Heart left ventricle (tissue), 16 donors: ENCODE measurements around the gene ZC3HAV1. TPM values are rescaled to one million over a fixed set of nuclear protein-coding genes. Genes with fewer than 3 reads are reported as not detected.
"Not testable (repeated sequence)": the region's sequence is repeated elsewhere in the genome, so short reads cannot be mapped to it uniquely, and the experiment has no call there.

Experiments
- ATAC-seq, 4 donors: fragments of 200-7000 bp; cut with Tn5 transposase; one replicate each; pipeline ENCODE4 v1.9.1; 2020 to 2022; ENCODE audit warnings: moderate library complexity in 4 of 4, mild to moderate bottlenecking in 3 of 4, moderate number of reproducible peaks in 1 of 4
- DNase-seq, 5 donors: peaks; one replicate each; pipeline ENCODE4 v3.0.0-alpha.2; 2020
- H3K27ac ChIP-seq, 12 donors: fragments of 200-600 bp; sonication (generic) in 4 of 12; one replicate each; pipeline versions ENCODE4 v1.5.0 to v1.8.0; 2016 to 2022; ENCODE audit warnings: mild to moderate bottlenecking in 2 of 12
- H3K27me3 ChIP-seq, 9 donors: fragments of 200-600 bp; sonication (generic) in 2 of 9; one replicate each; pipeline versions ENCODE4 v1.5.1 to v1.8.0; 2016 to 2022; ENCODE audit warnings: mild to moderate bottlenecking in 3 of 9
- H3K36me3 ChIP-seq, 9 donors: fragments of 200-600 bp; sonication (generic) in 2 of 9; one replicate each; pipeline versions ENCODE4 v1.5.0 to v1.8.0; 2018 to 2022; ENCODE audit warnings: mild to moderate bottlenecking in 2 of 9
- H3K4me1 ChIP-seq, 12 donors: fragments of 200-600 bp; sonication (generic) in 4 of 12; one replicate each; pipeline versions ENCODE4 v1.5.0 to v1.8.0; 2016 to 2022; ENCODE audit warnings: mild to moderate bottlenecking in 3 of 12
- H3K4me3 ChIP-seq, 12 donors: fragments of 200-600 bp; sonication (generic) in 4 of 12; one replicate each; pipeline versions ENCODE4 v1.5.0 to v1.8.0; 2017 to 2022; ENCODE audit warnings: mild to moderate bottlenecking in 9 of 12, moderate library complexity in 4 of 12
- H3K9me3 ChIP-seq, 12 donors: fragments of 200-600 bp; sonication (generic) in 4 of 12; one replicate each; pipeline versions ENCODE4 v1.5.0 to v1.8.0; 2016 to 2022; ENCODE audit warnings: mild to moderate bottlenecking in 1 of 12
- CTCF ChIP-seq, 12 donors: fragments of 200-600 bp; sonication (generic) in 4 of 12; IDR thresholded peaks; one replicate each; pipeline versions ENCODE4 v1.5.0 to v1.8.0; 2018 to 2022; ENCODE audit warnings: antibody characterized with exemption in 12 of 12, mild to moderate bottlenecking in 5 of 12
- POLR2A ChIP-seq, 2 donors: fragments of 450-650 bp; IDR thresholded peaks; one replicate each; pipeline ENCODE4 v1.6.1; 2017; ENCODE audit warnings: antibody characterized with exemption in 2 of 2, mild to moderate bottlenecking in 2 of 2, moderate library complexity in 2 of 2
- WGBS, 4 donors: extraction: QIAGEN DNeasy Blood & Tissue Kit in 2 of 4; methylation state at CpG; one replicate each; pipeline versions ENCODE4 v1.1.5 to v1.1.7; 2013 to 2018; 5-methylcytosine and 5-hydroxymethylcytosine counted together
- intact Hi-C, 10 donors: fragments of 100-400 bp; cut with DNase I; formaldehyde crosslinking; loops; one replicate each; pipeline versions ENCODE4 v1.11.1 to v1.14.2; 2022
- polyA plus RNA-seq, 2 donors: library from polyadenylated mRNA; stranded (reverse); fragments of 200-250 nt; gene quantifications; one replicate each; pipeline ENCODE4 v1.2.3, GENCODE V29; 2013
- total RNA-seq, 9 donors: library from RNA; depleted of rRNA in 2 of 9; stranded (reverse); fragments of >200 nt in 2 of 9; fragmentation: NEBNext Ultra II Directional in 3 of 9; extraction: Animal tissue kit (Norgen Biotek cat#: 25700) in 3 of 9; gene quantifications; one replicate each; pipeline versions ENCODE4 v1.1.0 to v1.2.4, GENCODE V29; 2016 to 2023
- donor health status: ischemic (EF 13 %, LVEDD 7.1; RV severe dilation, severe dysfunction).
- donor health status: healthy with polysubstance abuse.
- donor health status: DM: no; HTN: yes; CAD: no.
- donor health status: DM: no; HTN: no; CAD: no.
- donor health status: ischemic (EF 25% LVEDD 6.9; RV normal size, moderate dysfunction).
- donor health status: ischemic (EF 25% LVEDD 5.7; RV mildly dilated, moderate dysfunction).
- donor health status: healthy.
- donor health status: DM: yes; HTN: yes; CAD: no.
- donor health status: ischemic (EF 35%, LVEDD 5.7; RV mildly dilated, moderate dysfunction).
- donor health status: nonischemic (EF 11% LVEDD 7.7; RV severe dilation, severe dysfunction).
- donor health status: DM: yes; HTN: yes; CAD: no.
- donor health status: PGD.
- donor health status: ischemic (EF 29% LVEDD 5.4; RV normal size, mild dysfunction).
- donor health status: nonischemic (EF 23%, LVEDD 6.1; RV moderate dilation, normal function).

Gene ZC3HAV1
- total and polyA plus RNA-seq, 11 donors: 2.8 to 31.9 (median 7.1) TPM

- no peaks in the 10 kb centered on the region for H3K27me3 ChIP-seq
- 71 to 74% (median 72%) methylated on average over 6 of the region's 6 CpGs for WGBS, 4 donors
- no peak overlapping the region for H3K27ac ChIP-seq
- DNase-seq: no peak
- H3K4me3 ChIP-seq: no peak overlapping the region
- peaks cover 0 to 26% (median 12%) of the 10 kb centered on the region in 12 donors for H3K4me1 ChIP-seq
- ATAC-seq: no peak
- no peaks in the 10 kb centered on the region for H3K9me3 ChIP-seq
- H3K36me3 ChIP-seq: peaks cover 0 to 52% (median 15%) of the 10 kb centered on the region in 9 donors
- TF ChIP-seq CTCF (IDR thresholded peaks at IDR 0.05) (no peak), POLR2A (IDR thresholded peaks at IDR 0.05) (no peak)
- intact Hi-C loops: loop anchor here in 1 of 10 donors (5.0 kb wide), 1 partner anchor 39 kb away; no protein-coding TSS in a partner anchor
Measured at GRCh38 chr7:139033346-139034114, 76.0 kb downstream of the ZC3HAV1 start.

GRCh38 chr7:139032473-139032872 is 77.0 kb downstream of the ZC3HAV1 start:
- ATAC-seq: no peak
- 91 to 97% (median 96%) methylated on average over 4 of the region's 4 CpGs for WGBS, 4 donors

GRCh38 chr7:139029353-139029752 is 80.2 kb downstream of the ZC3HAV1 start:
- no peak for ATAC-seq
- Histone ChIP-seq H3K4me1 (peaks cover 0 to 7% (median 0%) of the 10 kb centered on the region in 12 donors), H3K36me3 (peaks cover 0 to 93% (median 42%) of the 10 kb centered on the region in 9 donors), H3K27ac (no peak overlapping the region), H3K9me3 (no peaks in the 10 kb centered on the region), H3K27me3 (no peaks in the 10 kb centered on the region), H3K4me3 (no peak overlapping the region)
- intact Hi-C loops: loop anchor here in 1 of 10 donors (5.0 kb wide), 1 partner anchor 38 kb away; no protein-coding TSS in a partner anchor
- WGBS, 4 donors: 90 to 95% (median 92%) methylated on average over 3 of the region's 3 CpGs
- TF ChIP-seq CTCF (IDR thresholded peaks at IDR 0.05): no peak
- TF ChIP-seq POLR2A (IDR thresholded peaks at IDR 0.05): no peak
- DNase-seq: no peak

More at GRCh38 chr7:139032473-139032872, 77.0 kb downstream of the ZC3HAV1 start:
- Histone ChIP-seq H3K4me3 (no peak overlapping the region), H3K36me3 (peaks cover 0 to 62% (median 24%) of the 10 kb centered on the region in 9 donors), H3K27me3 (no peaks in the 10 kb centered on the region), H3K4me1 (peaks cover 0 to 26% (median 12%) of the 10 kb centered on the region in 12 donors), H3K9me3 (no peaks in the 10 kb centered on the region), H3K27ac (no peak overlapping the region)
- DNase-seq: no peak
- TF ChIP-seq POLR2A (IDR thresholded peaks at IDR 0.05): no peak
- TF ChIP-seq CTCF (IDR thresholded peaks at IDR 0.05): no peak
- intact Hi-C loops: loop anchor here in 1 of 10 donors (5.0 kb wide), 1 partner anchor 40 kb away; no protein-coding TSS in a partner anchor

- peaks cover 0 to 93% (median 47%) of the 10 kb centered on the region in 9 donors for H3K36me3 ChIP-seq
Measured at GRCh38 chr7:139026551-139026950, 83.0 kb downstream of the ZC3HAV1 start.

GRCh38 chr7:139025861-139026260 is 83.7 kb downstream of the ZC3HAV1 start:
- intact Hi-C loops: loop anchor here in 1 of 10 donors (5.0 kb wide), 1 partner anchor 41 kb away; no protein-coding TSS in a partner anchor
- WGBS, 4 donors: 89 to 94% (median 90%) methylated on average over 5 of the region's 5 CpGs
- not testable (repeated sequence) for H3K4me1 ChIP-seq, ATAC-seq, H3K4me3 ChIP-seq, H3K9me3 ChIP-seq, H3K27ac ChIP-seq, H3K27me3 ChIP-seq, DNase-seq
- H3K36me3 ChIP-seq: peaks cover 0 to 94% (median 45%) of the 10 kb centered on the region in 9 donors

More at GRCh38 chr7:139026551-139026950, 83.0 kb downstream of the ZC3HAV1 start:
- ATAC-seq (no peak), DNase-seq (no peak)
- intact Hi-C loops: loop anchor here in 1 of 10 donors (5.0 kb wide), 1 partner anchor 41 kb away; no protein-coding TSS in a partner anchor
- Histone ChIP-seq H3K27me3 (no peaks in the 10 kb centered on the region), H3K4me1 (no peaks in the 10 kb centered on the region), H3K4me3 (no peak overlapping the region), H3K27ac (no peak overlapping the region), H3K9me3 (no peaks in the 10 kb centered on the region)
- TF ChIP-seq POLR2A (IDR thresholded peaks at IDR 0.05): no peak
- WGBS, 4 donors: 93 to 96% (median 94%) methylated on average over 6 of the region's 6 CpGs
